Cerebellar cortex (tissue), 1 donor: ENCODE data around the gene LLGL2.
"Not testable (repeated sequence)": the region's sequence is repeated elsewhere in the genome, so short reads cannot be mapped to it uniquely, and the experiment has no call there.

Experiments used
- DNase-seq: peaks from one replicate; pipeline ENCODE4 v3.0.0-alpha.2; 2015; ENCODE audit warnings: low spot score

The LLGL2 gene

GRCh38 chr17:75590849-75591721 is 65.6 kb downstream of the LLGL2 start:
- DNase-seq, result no peak

DNA sequence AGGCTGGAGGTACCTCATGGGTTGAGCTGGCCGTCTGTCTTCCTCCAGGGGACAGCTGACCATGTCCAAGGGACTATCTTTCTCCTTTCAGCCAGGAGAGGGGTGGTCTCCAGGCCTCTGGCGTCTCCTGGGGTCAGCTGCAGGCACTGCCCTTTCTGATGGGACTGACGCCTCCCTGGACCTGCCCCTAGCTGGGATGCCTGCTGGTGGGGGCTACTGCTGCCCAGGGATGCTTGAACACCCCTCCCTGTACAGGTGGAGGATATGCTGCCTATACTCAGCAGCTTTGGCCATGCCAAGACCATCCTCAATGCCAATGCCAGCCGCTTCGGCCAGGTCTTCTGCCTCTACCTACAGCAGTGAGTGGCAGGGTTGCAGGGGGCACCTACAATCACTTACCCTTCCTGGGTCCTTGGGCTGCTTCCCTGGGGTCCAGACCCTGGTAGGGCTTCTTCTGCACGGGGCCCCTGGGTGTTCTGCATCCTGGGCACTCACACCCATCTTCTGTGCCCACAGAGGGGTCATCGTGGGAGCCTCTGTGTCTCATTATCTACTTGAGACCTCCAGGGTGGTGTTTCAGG is 66.3 kb downstream of the LLGL2 start:
- DNase-seq, result no peak

GRCh38 chr17:75592348-75593020 is 67.0 kb downstream of the LLGL2 start:
- DNase-seq, result no peak

DNA sequence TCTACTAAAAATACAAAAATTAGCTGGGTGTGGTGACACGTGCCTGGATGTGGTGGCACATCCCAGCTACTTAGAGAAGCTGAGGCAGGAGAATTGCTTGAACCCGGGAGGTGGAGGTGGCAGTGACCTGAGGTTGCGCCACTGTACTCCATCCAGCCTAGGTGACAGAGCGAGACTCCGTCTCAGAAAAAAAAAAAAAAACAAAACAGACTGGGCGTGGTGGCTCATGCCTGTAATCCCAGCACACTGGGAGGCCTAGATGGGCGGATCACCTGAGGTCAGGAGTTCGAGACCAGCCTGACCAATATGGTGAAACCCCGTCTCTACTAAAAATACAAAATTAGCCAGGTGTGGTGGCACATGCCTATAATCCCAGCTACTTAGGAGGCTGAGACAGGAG is 67.9 kb downstream of the LLGL2 start:
- DNase-seq, result not testable (repeated sequence)

- DNase-seq, result no peak
These were observed 69.2 kb downstream of the LLGL2 start for GRCh38 chr17:75594499-75595283.

- no peak for DNase-seq
These were observed 69.9 kb downstream of the LLGL2 start for GRCh38 chr17:75595284-75595919.

DNA sequence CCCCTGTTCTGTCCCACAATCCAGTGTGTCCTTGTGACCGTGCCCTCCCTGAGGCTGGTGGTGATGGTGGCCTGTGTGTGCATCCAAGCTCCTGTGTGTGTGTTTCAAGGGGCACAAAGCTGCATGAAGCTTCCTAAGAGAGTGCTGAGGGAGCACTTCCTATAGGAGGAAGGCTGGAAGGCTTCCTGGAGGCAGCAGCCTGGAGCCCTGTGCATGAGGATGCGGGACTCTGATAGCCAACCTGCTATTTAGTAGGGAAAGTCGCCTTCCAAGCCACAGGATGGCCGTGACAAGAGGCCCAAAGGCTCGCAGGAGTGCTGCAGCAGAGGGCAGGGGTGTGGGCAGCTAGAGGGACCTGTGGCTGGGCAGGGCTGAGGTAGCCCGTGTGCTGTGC is 70.4 kb downstream of the LLGL2 start:
- DNase-seq, result no peak

DNA sequence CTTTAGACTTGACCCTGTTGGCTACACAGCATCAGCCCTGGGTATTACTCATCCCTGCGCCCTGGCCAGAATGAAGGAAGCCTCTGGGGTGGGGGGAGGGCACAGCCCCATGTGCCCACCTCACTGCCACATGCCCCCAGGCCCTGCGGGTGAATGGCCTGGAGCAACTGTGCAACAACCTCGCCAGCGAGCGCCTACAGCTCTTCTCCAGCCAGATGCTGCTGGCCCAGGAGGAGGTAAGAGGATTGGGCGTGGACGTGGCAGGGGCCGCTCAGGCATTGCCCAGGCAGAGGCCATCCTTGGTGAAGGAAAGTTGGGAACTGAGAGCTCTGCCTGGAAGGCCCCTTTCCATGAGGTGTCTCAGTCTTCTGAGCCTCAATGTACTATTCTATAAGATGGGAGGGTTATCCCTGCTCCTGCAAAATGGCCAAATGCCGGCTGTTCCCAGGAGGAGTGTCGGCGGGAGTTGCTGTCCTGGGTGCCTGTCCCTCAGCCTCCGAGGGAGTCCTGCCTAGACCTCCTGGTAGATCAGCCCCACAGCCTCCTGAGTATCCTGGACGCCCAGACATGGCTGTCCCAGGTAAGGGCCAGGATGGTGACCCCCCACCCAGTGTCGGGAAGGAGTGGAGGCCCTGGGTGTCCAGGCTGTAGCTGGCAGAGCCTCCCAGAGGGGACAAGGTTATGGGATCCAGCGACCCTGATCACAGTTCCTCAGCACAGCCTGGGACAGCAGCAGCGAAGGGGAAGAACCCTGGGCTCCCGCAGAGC is 71.0 kb downstream of the LLGL2 start:
- no peak for DNase-seq

GRCh38 chr17:75601057-75601987 is 75.8 kb downstream of the LLGL2 start:
- peak; percentile 65 for DNase-seq

DNA sequence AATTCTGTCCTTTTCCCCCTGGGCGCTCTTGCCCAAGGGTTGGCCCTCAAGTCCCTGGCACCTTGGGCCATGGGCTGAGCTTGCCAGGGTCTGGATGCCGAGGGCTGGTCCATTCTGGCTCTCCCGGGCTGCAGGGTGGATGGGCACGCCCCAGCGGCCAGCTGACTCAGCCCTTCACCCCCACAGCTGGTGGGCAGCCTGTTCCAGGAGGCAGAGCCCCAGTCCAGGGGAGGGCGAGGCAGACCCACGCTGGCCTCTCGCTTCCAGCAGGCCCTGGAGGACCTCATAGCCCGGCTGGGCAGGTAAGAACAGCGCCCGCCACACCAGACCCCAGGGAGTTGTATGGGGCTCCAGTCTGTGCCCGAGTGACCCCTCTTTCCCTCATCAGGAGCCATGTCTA is 77.1 kb downstream of the LLGL2 start:
- no peak for DNase-seq

DNA sequence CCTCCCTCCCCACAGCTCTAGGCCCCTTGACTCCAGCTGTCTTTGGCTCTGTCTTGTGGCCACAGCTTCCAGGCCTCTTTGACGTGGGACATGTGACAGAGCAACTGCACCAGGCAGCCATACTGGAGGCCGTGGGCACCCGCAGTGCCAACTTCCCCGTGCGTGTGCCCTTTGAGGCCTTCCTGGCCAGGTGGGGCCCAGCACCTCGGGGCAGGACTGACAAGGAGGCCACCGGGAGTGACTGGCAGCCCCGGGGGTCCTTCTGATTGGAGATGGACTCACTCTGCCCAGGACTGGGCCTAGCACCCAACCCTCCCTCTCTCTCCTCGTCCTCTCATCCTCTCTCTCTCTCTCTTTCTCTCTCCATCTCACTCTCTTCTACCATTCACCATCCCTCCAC is 77.6 kb downstream of the LLGL2 start:
- no peak for DNase-seq

DNA sequence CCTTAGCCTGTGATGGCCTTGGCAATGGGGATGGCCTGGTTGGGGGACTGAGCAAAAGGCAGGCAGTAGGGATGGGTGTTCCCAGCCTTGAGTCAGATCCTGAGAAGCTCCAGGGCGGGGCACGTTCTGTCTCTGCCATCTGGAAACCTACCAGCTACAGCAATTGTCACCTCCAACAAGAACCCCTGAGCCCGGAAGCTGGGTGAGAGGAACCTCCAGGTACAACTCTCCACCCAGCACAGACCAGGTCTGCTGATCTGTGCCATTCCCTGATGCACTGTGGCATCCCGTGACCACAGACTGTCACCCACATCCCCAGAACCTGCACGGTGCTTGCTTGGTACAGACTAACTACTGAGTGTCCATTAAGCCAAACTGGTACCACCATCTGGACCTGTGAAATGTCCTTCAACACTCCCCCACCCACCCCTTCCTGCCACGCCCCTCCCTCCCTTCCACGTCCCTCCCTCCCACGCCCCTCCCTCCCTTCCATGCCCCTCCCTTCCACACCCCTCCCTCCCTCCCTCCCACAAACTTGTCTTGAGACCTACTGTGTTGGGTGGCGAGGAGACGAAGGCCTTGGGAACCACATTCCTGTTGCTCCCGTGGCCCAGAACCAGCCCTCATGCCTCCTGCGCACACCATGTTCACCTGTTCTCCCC is 78.7 kb downstream of the LLGL2 start:
- no peak for DNase-seq

- DNase-seq, result no peak
These were observed 80.3 kb downstream of the LLGL2 start for GRCh38 chr17:75605790-75606189.

DNA sequence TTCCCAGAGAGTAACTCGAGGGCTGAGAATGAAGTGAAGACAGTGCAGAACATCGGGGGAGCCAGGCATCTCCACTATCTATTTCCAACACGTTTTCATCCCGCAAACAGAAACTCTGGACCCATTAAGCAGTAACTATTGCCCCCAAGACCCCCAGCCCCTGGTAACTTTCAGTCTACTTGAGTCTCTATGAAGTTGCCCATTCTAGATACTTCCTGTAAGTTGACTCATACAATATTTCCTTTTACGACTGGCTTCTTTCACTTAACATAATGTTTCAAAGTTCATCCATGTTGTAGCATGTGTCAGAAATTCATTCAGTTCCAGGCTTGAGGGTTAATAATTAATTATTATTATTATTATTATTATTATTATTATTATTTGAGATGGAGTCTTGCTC is 81.6 kb downstream of the LLGL2 start:
- DNase-seq, result no peak

- DNase-seq, result no peak
These were observed 84.8 kb downstream of the LLGL2 start for GRCh38 chr17:75610103-75610984.

GRCh38 chr17:75611851-75612429 is 86.4 kb downstream of the LLGL2 start:
- no peak for DNase-seq

GRCh38 chr17:75612906-75613626 is 87.6 kb downstream of the LLGL2 start:
- DNase-seq, result no peak
